CD4-positive, alpha-beta T cell (primary cell): ENCODE results near the gene HOTAIR. TPM values are rescaled to one million over a fixed set of nuclear protein-coding genes. Genes with fewer than 3 reads are reported as not detected.

Experiments
- ATAC-seq: fragments of 200-7000 bp; cut with Tn5 transposase; one replicate; pipeline ENCODE4 v1.10.0; 2022; ENCODE audit warnings: mild to moderate bottlenecking; ENCODE audit not compliant: poor library complexity
- CTCF ChIA-PET: fragments of 350-600 bp; sonication (Branson Sonifier 250); formaldehyde crosslinking; loops from one replicate; lab custom pipeline; 2021; ENCODE audit warnings: antibody characterized with exemption, inconsistent platforms; lab: Charles Lee
- POLR2A ChIA-PET: fragments of 350-600 bp; sonication (Branson Sonifier 250); formaldehyde crosslinking; loops from one replicate; lab custom pipeline; 2021; ENCODE audit warnings: antibody characterized with exemption, inconsistent platforms; lab: Charles Lee
- DNase-seq, 14 experiments: peaks; one replicate each; pipeline ENCODE4 v3.0.0-alpha.2; 2013 to 2020; ENCODE audit warnings: mixed read lengths in 2 of 14
- H3K27ac ChIP-seq, 2 donors: one replicate each; pipeline versions ENCODE4 v1.5.1 to v1.7.0; 2013; ENCODE audit warnings: low read length in 2 of 2, low read depth in 1 of 2, mild to moderate bottlenecking in 1 of 2
- H3K27me3 ChIP-seq, 2 experiments: 1 replicate in 1 of 2; 2 replicates in 1 of 2; pipeline versions ENCODE4 v1.6.1 to v1.7.0; 2013; ENCODE audit warnings: low read length in 2 of 2, control low read depth in 1 of 2, mild to moderate bottlenecking in 1 of 2, moderate library complexity in 1 of 2; ENCODE audit not compliant: insufficient read depth in 2 of 2, control insufficient read depth in 1 of 2
- H3K36me3 ChIP-seq: one replicate; pipeline ENCODE4 v1.6.1; 2013; ENCODE audit warnings: low read length, control low read depth; ENCODE audit not compliant: insufficient read depth
- H3K4me1 ChIP-seq: one replicate; pipeline ENCODE4 v1.6.1; 2013; ENCODE audit warnings: low read length, control low read depth; ENCODE audit not compliant: insufficient read depth
- H3K4me3 ChIP-seq: one replicate; pipeline ENCODE4 v1.5.1; 2013; ENCODE audit warnings: mild to moderate bottlenecking, low read length, moderate library complexity
- H3K9me3 ChIP-seq, 2 experiments: 1 replicate in 1 of 2; 2 replicates in 1 of 2; pipeline versions ENCODE4 v1.6.1 to v1.7.0; 2013; ENCODE audit warnings: low read length in 2 of 2, mild to moderate bottlenecking in 2 of 2, control low read depth in 1 of 2, moderate library complexity in 1 of 2; ENCODE audit not compliant: control insufficient read depth in 1 of 2, insufficient read depth in 1 of 2
- H3K27ac Mint-ChIP-seq: one replicate; pipeline ENCODE4 v1.8.0; 2020; ENCODE audit warnings: mixed read lengths
- H3K27me3 Mint-ChIP-seq: one replicate; pipeline ENCODE4 v1.8.0; 2021; ENCODE audit warnings: mixed read lengths
- H3K36me3 Mint-ChIP-seq: one replicate; pipeline ENCODE4 v1.8.0; 2021; ENCODE audit warnings: low read depth, mixed read lengths
- H3K4me1 Mint-ChIP-seq: one replicate; pipeline ENCODE4 v1.8.0; 2021; ENCODE audit warnings: low read depth, mixed read lengths
- H3K4me3 Mint-ChIP-seq: one replicate; pipeline ENCODE4 v1.8.0; 2020; ENCODE audit warnings: mild to moderate bottlenecking, mixed read lengths
- H3K9me3 Mint-ChIP-seq: one replicate; pipeline ENCODE4 v1.8.0; 2020; ENCODE audit warnings: mixed read lengths
- CTCF ChIP-seq: fragments of 200-600 bp; IDR thresholded peaks from one replicate; pipeline ENCODE4 v1.8.0; 2022; ENCODE audit warnings: antibody characterized with exemption, mild to moderate bottlenecking
- intact Hi-C, 2 experiments: fragments of 100-400 bp; cut with DNase I in 1 of 2; cut with micrococcal nuclease in 1 of 2; formaldehyde crosslinking; loops; one replicate each; pipeline versions ENCODE4 v1.15.1 to v1.9.0; 2023 to 2025; cut with DNase I, micrococcal nuclease
- total RNA-seq, 174 experiments: library from RNA in 2 of 174; stranded (reverse) in 2 of 174; gene quantifications; one replicate each; pipeline ENCODE4 v1.2.3 and lab custom pipeline; 2021 to 2026

The HOTAIR gene
- total RNA-seq, 2 experiments from 2014 or later = not detected

GRCh38 chr12:53981634-53982565, 7.1 kb upstream of the HOTAIR start:
- H3K27ac ChIP-seq = no peak overlapping the region
- no peak overlapping the region for H3K4me3 ChIP-seq
- H3K4me1 ChIP-seq = peaks cover 39% of the 10 kb centered on the region
- Mint-ChIP-seq H3K27me3 (peaks cover 95% of the 10 kb centered on the region), H3K4me1 (peaks cover 14% of the 10 kb centered on the region), H3K4me3 (no peak overlapping the region), H3K9me3 (no peaks in the 10 kb centered on the region), H3K27ac (no peak overlapping the region), H3K36me3 (no peaks in the 10 kb centered on the region)
- H3K27me3 ChIP-seq = peaks cover 89 to 96% of the 10 kb centered on the region in 2 experiments
- peaks cover 4 to 45% of the 10 kb centered on the region in 2 experiments for H3K9me3 ChIP-seq
- ATAC-seq = no peak
- no peaks in the 10 kb centered on the region for H3K36me3 ChIP-seq
- ChIA-PET CTCF (no interaction called here), POLR2A (no interaction called here)
- DNase-seq = no peak
- TF ChIP-seq CTCF = no peak
- intact Hi-C loops = no loop called here

- Histone ChIP-seq H3K9me3 (peaks cover 4 to 49% of the 10 kb centered on the region in 2 experiments), H3K4me3 (no peak overlapping the region), H3K4me1 (peaks cover 33% of the 10 kb centered on the region), H3K27ac (no peak overlapping the region), H3K36me3 (no peaks in the 10 kb centered on the region), H3K27me3 (peaks cover 89 to 96% of the 10 kb centered on the region in 2 experiments)
- ChIA-PET CTCF (no interaction called here), POLR2A (no interaction called here)
- H3K4me3 Mint-ChIP-seq = no peak overlapping the region
- no peak for DNase-seq
- intact Hi-C loops = no loop called here
- H3K4me1 Mint-ChIP-seq = peaks cover 17% of the 10 kb centered on the region
- no peak for ATAC-seq
- H3K27ac Mint-ChIP-seq = no peak overlapping the region
- no peaks in the 10 kb centered on the region for H3K36me3 Mint-ChIP-seq
- no peaks in the 10 kb centered on the region for H3K9me3 Mint-ChIP-seq
- no peak for TF ChIP-seq CTCF
- H3K27me3 Mint-ChIP-seq = peaks cover 95% of the 10 kb centered on the region
Measured at GRCh38 chr12:53980802-53981496, 6.2 kb upstream of the HOTAIR start.

GRCh38 chr12:53980104-53980801, 5.5 kb upstream of the HOTAIR start:
- CTCF ChIA-PET = no interaction called here
- Mint-ChIP-seq H3K27ac (no peak overlapping the region), H3K4me1 (peaks cover 19% of the 10 kb centered on the region)

More at GRCh38 chr12:53980104-53980801, 5.5 kb upstream of the HOTAIR start:
- no peak for TF ChIP-seq CTCF
- H3K9me3 ChIP-seq = peaks cover 4 to 49% of the 10 kb centered on the region in 2 experiments
- Mint-ChIP-seq H3K27me3 (peaks cover 96% of the 10 kb centered on the region), H3K36me3 (no peaks in the 10 kb centered on the region), H3K4me3 (no peak overlapping the region), H3K9me3 (no peaks in the 10 kb centered on the region)
- intact Hi-C loops = no loop called here
- ATAC-seq = no peak
- no peaks in the 10 kb centered on the region for H3K36me3 ChIP-seq
- no peak overlapping the region for H3K27ac ChIP-seq
- H3K4me3 ChIP-seq = no peak overlapping the region
- no peak for DNase-seq
- H3K4me1 ChIP-seq = peaks cover 33% of the 10 kb centered on the region
- H3K27me3 ChIP-seq = peaks cover 89 to 96% of the 10 kb centered on the region in 2 experiments
- POLR2A ChIA-PET = no interaction called here
